HepG2 (cell line): ENCODE results near the gene ZMIZ1. TPM values are rescaled to one million over a fixed set of nuclear protein-coding genes. Genes with fewer than 3 reads are reported as not detected.

Experiments
- ATAC-seq: fragments of 200-7000 bp; cut with Tn5 transposase; 3 replicates; pipeline ENCODE4 v1.9.1; 2020; ENCODE audit warnings: mild to moderate bottlenecking, moderate library complexity
- BruUV-seq: library from RNA; stranded (reverse); fragments of 400-500 nt; replicated peaks from 2 replicates; lab custom pipeline; 2021; lab: Mats Ljungman, UMichigan
- CTCF ChIA-PET: fragments of 300-600 bp; formaldehyde crosslinking; extraction: SDS; loops from one replicate; lab custom pipeline; 2021; ENCODE audit warnings: low total read pairs, inconsistent platforms, low intra/inter-chr PET ratio; lab: Yijun Ruan, JAX
- POLR2A ChIA-PET: fragments of 350-600 bp; sonication (Branson Sonifier 250); formaldehyde crosslinking; loops from one replicate; lab custom pipeline; 2020; ENCODE audit warnings: antibody characterized with exemption, inconsistent platforms; lab: Yijun Ruan, JAX
- DNase-seq: peaks from one replicate; pipeline ENCODE4 v3.0.0-alpha.2; 2015; ENCODE audit warnings: low spot score
- FAIRE-seq: peaks from 3 replicates; lab custom pipeline; 2011; peaks lifted over from hg19 to GRCh38; lab: Jason Lieb, UNC
- H2AFZ ChIP-seq: one replicate; pipeline ENCODE4 v1.6.1; 2011; ENCODE audit warnings: low read length, inconsistent platforms
- H3K27ac ChIP-seq: fragments of 300-600 bp; 3 replicates; pipeline ENCODE4 v1.8.0; 2011; ENCODE audit warnings: mixed run types, mild to moderate bottlenecking, mixed read lengths, low read length, inconsistent platforms; ENCODE audit not compliant: insufficient read depth; ENCODE audit errors: extremely low read length
- H3K27me3 ChIP-seq, 2 experiments: fragments of 200-600 bp in 1 of 2; 2 replicates in 1 of 2; 3 replicates in 1 of 2; pipeline versions ENCODE4 v1.6.0 to v1.8.0; 2011; ENCODE audit warnings: low read length in 2 of 2, mild to moderate bottlenecking in 2 of 2, moderate library complexity in 2 of 2, inconsistent platforms in 1 of 2; ENCODE audit not compliant: insufficient read depth in 2 of 2, control insufficient read depth in 1 of 2
- H3K36me3 ChIP-seq, 2 experiments: fragments of 200-600 bp in 1 of 2; replicated peaks in 1 of 2; 2 replicates in 1 of 2; 3 replicates in 1 of 2; pipeline versions ENCODE4 v1.5.1 to v1.8.0; 2011; ENCODE audit warnings: low read length in 2 of 2, inconsistent platforms in 1 of 2; ENCODE audit not compliant: insufficient read depth in 2 of 2, control insufficient read depth in 1 of 2
- H3K4me1 ChIP-seq: 2 replicates; pipeline ENCODE4 v1.5.1; 2012; ENCODE audit warnings: low read length, inconsistent platforms; ENCODE audit not compliant: insufficient read depth
- H3K4me2 ChIP-seq: 2 replicates; pipeline ENCODE4 v1.6.0; 2011; ENCODE audit warnings: low read depth, low read length, inconsistent platforms
- H3K4me3 ChIP-seq, 3 experiments: fragments of 200-600 bp in 1 of 3; sonication (generic), shearing (Covaris generic) in 1 of 3; replicated peaks in 1 of 3; 2 replicates each; pipeline ENCODE4 v1.5.1; 2011 to 2016; ENCODE audit warnings: low read length in 3 of 3, inconsistent platforms in 2 of 3, low read depth in 2 of 3, mild to moderate bottlenecking in 2 of 3, control low read depth in 1 of 3, mixed read lengths in 1 of 3; ENCODE audit not compliant: insufficient read depth in 1 of 3
- H3K79me2 ChIP-seq: one replicate; pipeline ENCODE4 v1.6.1; 2011; ENCODE audit warnings: low read length, inconsistent platforms; ENCODE audit not compliant: insufficient read depth
- H3K9ac ChIP-seq: 2 replicates; pipeline ENCODE4 v1.6.0; 2011; ENCODE audit warnings: mild to moderate bottlenecking, low read depth, low read length, inconsistent platforms; ENCODE audit not compliant: insufficient read depth
- H3K9me3 ChIP-seq: 2 replicates; pipeline ENCODE4 v1.5.1; 2012; ENCODE audit warnings: mild to moderate bottlenecking, low read length
- H4K20me1 ChIP-seq: 2 replicates; pipeline ENCODE4 v1.6.0; 2011; ENCODE audit warnings: inconsistent platforms, mild to moderate bottlenecking, low read length, moderate library complexity; ENCODE audit not compliant: insufficient read depth
- AGO2 ChIP-seq: fragments of 200-400 bp; formaldehyde crosslinking; optimal IDR thresholded peaks from 2 replicates; pipeline ENCODE3; 2017; ENCODE audit warnings: mild to moderate bottlenecking, low read depth, low read length, moderate library complexity
- HDAC2 ChIP-seq: sonication (generic); formaldehyde crosslinking; IDR thresholded peaks from 2 replicates; pipeline ENCODE4 v1.4.0; 2020; ENCODE audit warnings: missing genetic modification reagents
- HOXA3 ChIP-seq: sonication (generic); formaldehyde crosslinking; IDR thresholded peaks from 2 replicates; pipeline ENCODE4 v1.5.0; 2020; ENCODE audit warnings: missing genetic modification reagents
- POLR2A ChIP-seq, 2 experiments: IDR thresholded peaks; 2 replicates each; pipeline ENCODE4 v1.6.1; 2011; ENCODE audit warnings: low read depth in 2 of 2, low read length in 2 of 2, mild to moderate bottlenecking in 1 of 2, moderate library complexity in 1 of 2; ENCODE audit not compliant: insufficient read depth in 1 of 2
- ZFP36L2 ChIP-seq: sonication (generic); formaldehyde crosslinking; IDR thresholded peaks from 2 replicates; pipeline ENCODE4 v1.4.0; 2020; ENCODE audit warnings: missing genetic modification reagents
- ZNF691 ChIP-seq: sonication (generic); formaldehyde crosslinking; IDR thresholded peaks from 2 replicates; pipeline ENCODE4 v1.4.0; 2020; ENCODE audit warnings: missing genetic modification reagents, low read depth, mild to moderate bottlenecking, borderline replicate concordance
- WGBS: methylation state at CpG from one replicate; pipeline ENCODE4 v1.1.6; 2017; ENCODE audit warnings: low lambda C conversion rate; 5-methylcytosine and 5-hydroxymethylcytosine counted together
- in situ Hi-C: cut with HindIII; loops from 2 replicates; pipeline ENCODE4 v1.10.0; 2017; ENCODE audit warnings: low pct_unique_long_range_greater_than_20kb; ENCODE audit not compliant: extremely low pct_ligation_motif_present
- intact Hi-C: fragments of 100-400 bp; cut with micrococcal nuclease; formaldehyde crosslinking; loops from one replicate; pipeline ENCODE4 v1.10.0; 2022; ENCODE audit not compliant: unreplicated experiment
- polyA plus RNA-seq, 8 experiments: library from polyadenylated mRNA; depleted of rRNA in 3 of 8; stranded (reverse) in 7 of 8; unstranded in 1 of 8; fragments of >200 nt; fragmentation: Illumina TruSeq in 4 of 8; extraction: Trizol in 4 of 8; gene quantifications; 2 replicates each; pipeline versions ENCODE4 v1.2.1 to v1.2.3, GENCODE V29; 2011 to 2016; ENCODE audit warnings: low read depth in 4 of 8, missing spikeins in 1 of 8, mixed read lengths in 1 of 8; ENCODE audit not compliant: insufficient read depth in 1 of 8
- total RNA-seq, 5 experiments: library from RNA; depleted of rRNA; stranded (reverse); fragments of >200 nt; fragmentation: Illumina TruSeq; extraction: Trizol; gene quantifications; 2 replicates each; pipeline ENCODE4 v1.2.3, GENCODE V29; 2016; ENCODE audit warnings: low read depth in 1 of 5
- TF ChIP-seq, protein P1 (sequence below): sonication (generic); formaldehyde crosslinking; IDR thresholded peaks from 2 replicates; pipeline ENCODE4; 2020; ENCODE audit warnings: missing genetic modification reagents, mild to moderate bottlenecking, borderline replicate concordance
- TF ChIP-seq, protein P2 (sequence below): sonication (generic); formaldehyde crosslinking; IDR thresholded peaks from 2 replicates; pipeline ENCODE4 v1.5.1; 2020; ENCODE audit warnings: mild to moderate bottlenecking, missing genetic modification reagents, borderline replicate concordance

Gene ZMIZ1
- total and polyA plus RNA-seq, 2 of the 13 experiments (the other 11 are each of a cell fraction or from before 2014, with no cell fraction given) = 5.3 to 10.2 TPM

DNA sequence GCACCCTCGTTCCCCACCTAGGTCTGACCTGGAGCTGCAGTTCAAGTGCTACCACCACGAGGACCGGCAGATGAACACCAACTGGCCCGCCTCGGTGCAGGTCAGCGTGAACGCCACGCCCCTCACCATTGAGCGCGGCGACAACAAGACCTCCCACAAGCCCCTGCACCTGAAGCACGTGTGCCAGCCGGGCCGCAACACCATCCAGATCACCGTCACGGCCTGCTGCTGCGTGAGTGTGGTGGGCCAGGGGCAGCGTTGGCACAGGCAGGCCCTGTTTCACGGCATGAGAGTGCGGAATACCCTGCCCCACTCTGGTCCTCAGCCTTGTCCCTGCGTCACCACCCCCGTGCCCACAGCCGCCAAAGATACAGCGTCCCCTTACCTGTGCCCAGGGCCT, 231.9 kb downstream of the ZMIZ1 start (continued):
- TF ChIP-seq ZNF691 (CRISPR knock-in tag) = no peak
- TF ChIP-seq HOXA3 = no peak

GRCh38 chr10:79301754-79302530, 233.2 kb downstream of the ZMIZ1 start:
- no peaks in the 10 kb centered on the region for H3K9me3 ChIP-seq
- no peak for FAIRE-seq
- no peak for DNase-seq
- CTCF ChIA-PET = no interaction called here
- WGBS = 88% methylated on average over 8 of the region's 19 CpGs
- H3K27ac ChIP-seq = no peak overlapping the region
- H2AFZ ChIP-seq = no peak overlapping the region
- no peaks in the 10 kb centered on the region for H3K79me2 ChIP-seq
- BruUV-seq = no TSS peak
- H3K9ac ChIP-seq = no peak overlapping the region
- H3K27me3 ChIP-seq = no peaks in the 10 kb centered on the region
- intact Hi-C loops = no loop called here
- H4K20me1 ChIP-seq = no peaks in the 10 kb centered on the region; the same call in 1 of the 2 replicates
- POLR2A ChIA-PET = interaction anchor here (0.7 kb wide), 1 partner anchor 33 kb away, joined by 3 read pairs; no protein-coding TSS in a partner anchor
- H3K4me2 ChIP-seq = no peak overlapping the region
- in situ Hi-C loops = no loop called here
- H3K4me3 ChIP-seq = no peak overlapping the region
- no peak; the same call in 2 of the 3 replicates for ATAC-seq
- peaks cover 12% of the 10 kb centered on the region; the same call in 1 of the 2 replicates for H3K4me1 ChIP-seq
- H3K36me3 ChIP-seq = peaks cover 57 to 95% of the 10 kb centered on the region in 2 experiments
- TF ChIP-seq, protein P1, sequence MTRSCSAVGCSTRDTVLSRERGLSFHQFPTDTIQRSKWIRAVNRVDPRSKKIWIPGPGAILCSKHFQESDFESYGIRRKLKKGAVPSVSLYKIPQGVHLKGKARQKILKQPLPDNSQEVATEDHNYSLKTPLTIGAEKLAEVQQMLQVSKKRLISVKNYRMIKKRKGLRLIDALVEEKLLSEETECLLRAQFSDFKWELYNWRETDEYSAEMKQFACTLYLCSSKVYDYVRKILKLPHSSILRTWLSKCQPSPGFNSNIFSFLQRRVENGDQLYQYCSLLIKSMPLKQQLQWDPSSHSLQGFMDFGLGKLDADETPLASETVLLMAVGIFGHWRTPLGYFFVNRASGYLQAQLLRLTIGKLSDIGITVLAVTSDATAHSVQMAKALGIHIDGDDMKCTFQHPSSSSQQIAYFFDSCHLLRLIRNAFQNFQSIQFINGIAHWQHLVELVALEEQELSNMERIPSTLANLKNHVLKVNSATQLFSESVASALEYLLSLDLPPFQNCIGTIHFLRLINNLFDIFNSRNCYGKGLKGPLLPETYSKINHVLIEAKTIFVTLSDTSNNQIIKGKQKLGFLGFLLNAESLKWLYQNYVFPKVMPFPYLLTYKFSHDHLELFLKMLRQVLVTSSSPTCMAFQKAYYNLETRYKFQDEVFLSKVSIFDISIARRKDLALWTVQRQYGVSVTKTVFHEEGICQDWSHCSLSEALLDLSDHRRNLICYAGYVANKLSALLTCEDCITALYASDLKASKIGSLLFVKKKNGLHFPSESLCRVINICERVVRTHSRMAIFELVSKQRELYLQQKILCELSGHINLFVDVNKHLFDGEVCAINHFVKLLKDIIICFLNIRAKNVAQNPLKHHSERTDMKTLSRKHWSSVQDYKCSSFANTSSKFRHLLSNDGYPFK (CRISPR knock-in tag) = no peak
- peak; percentile 68 for TF ChIP-seq AGO2
- TF ChIP-seq HDAC2 (CRISPR knock-in tag) = no peak
- 0 out of 4 replicates have a peak, but pooled peaks of 1 of the 2 experiments have one; percentile 11 for TF ChIP-seq POLR2A (IDR thresholded peaks at IDR 0.05; ENCODE audit: insufficient read depth in 1 of 2, low read depth in 2 of 2, low read length in 2 of 2)
- TF ChIP-seq ZFP36L2 (CRISPR knock-in tag) = no peak
- TF ChIP-seq, protein P2, sequence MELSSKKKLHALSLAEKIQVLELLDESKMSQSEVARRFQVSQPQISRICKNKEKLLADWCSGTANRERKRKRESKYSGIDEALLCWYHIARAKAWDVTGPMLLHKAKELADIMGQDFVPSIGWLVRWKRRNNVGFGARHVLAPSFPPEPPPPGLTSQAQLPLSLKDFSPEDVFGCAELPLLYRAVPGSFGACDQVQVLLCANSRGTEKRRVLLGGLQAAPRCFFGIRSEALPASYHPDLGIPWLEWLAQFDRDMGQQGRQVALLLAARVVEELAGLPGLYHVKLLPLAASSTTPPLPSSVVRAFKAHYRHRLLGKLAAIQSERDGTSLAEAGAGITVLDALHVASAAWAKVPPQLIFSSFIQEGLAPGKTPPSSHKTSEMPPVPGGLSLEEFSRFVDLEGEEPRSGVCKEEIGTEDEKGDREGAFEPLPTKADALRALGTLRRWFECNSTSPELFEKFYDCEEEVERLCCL (CRISPR knock-in tag) = no peak
